GM19193 (cell line): ENCODE data around the gene ANAPC5.

ENCODE experiments used
- POLR2A ChIP-seq: IDR thresholded peaks from 4 replicates; pipeline ENCODE4 v1.6.1; 2011; ENCODE audit not compliant: insufficient read depth, insufficient read length; ENCODE audit errors: extremely low read depth

ANAPC5 gene

DNA sequence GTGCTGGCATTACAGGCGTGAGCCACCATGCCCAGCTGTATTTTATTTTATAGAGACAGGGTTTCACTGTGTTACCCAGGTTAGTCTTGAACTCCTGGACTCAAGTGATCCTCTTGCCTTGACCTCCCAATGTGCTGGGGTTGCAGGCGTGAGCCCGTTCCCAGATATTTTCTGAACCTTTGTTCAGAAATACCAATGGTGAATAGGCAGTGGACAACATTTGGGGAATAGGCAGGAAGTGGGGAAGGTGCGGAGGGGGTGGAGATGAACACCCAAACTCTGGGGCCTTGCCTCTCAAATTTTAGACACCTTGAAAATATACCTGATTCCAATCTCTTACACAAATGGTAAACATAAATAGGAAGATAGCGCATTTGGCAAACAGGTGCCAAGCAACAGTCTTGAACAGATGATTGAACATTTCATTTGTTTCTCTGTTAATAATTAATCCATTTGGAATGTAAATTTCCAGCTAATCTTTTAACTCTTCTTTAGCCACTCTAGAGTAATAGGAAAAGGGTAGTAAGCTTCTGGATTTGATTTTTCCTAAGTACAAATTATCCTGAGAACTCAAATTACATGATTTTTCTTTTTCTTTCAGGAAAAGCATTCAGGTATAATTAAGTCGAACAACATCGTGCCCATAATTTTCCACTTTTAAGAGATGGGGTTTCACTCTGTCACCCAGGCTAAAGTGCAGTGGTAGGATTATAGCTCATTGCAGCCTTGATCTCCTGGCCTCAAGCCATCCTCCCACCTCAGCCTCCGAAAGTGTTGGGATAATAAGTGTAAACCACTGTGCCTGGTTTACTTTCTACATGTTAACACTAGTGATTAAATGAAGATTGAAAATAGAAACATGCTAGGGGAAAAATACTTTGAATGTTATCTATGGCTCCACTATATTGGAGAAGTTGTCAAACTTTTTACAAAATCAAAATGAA, 24.8 kb upstream of the ANAPC5 start:
- TF ChIP-seq POLR2A = no peak

DNA sequence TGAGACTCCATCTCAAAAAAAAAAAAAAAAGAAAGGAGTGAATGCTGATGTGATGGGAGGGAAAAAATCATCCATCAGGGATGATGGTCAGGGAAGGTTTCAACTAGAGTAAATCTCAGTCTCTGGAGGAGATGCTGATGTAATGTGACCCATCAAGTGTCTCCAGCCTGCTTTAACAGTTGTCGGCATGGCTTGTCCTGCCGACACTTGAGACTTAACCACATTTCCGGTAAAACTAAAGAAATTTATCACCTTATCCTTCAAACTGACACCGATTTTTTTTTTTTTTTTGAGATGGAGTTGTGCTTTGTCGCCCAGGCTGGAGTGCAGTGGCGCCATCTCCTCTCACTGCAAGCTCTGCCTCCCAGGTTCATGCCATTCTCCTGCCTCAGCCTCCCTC, 21.5 kb upstream of the ANAPC5 start:
- no peak for TF ChIP-seq POLR2A

DNA sequence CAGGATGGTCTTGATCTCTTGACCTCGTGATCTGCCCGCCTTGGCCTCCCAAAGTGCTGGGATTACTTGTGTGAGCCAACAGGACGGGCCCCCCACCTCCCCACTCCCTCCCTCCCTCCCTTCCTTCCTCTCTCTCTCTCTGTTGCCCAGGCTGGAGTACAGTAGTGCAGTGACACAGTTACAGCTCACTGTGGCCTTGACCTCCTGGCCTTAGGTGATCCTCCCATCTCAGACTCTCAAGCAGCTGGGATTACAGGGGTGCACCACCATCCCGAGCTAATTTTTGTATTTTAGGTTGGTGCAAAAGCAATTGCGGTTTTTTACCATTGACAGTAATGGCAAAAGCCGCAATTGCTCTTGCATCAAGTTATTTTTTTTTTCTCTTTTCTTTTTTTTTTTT, 19.2 kb upstream of the ANAPC5 start:
- no peak for TF ChIP-seq POLR2A

DNA sequence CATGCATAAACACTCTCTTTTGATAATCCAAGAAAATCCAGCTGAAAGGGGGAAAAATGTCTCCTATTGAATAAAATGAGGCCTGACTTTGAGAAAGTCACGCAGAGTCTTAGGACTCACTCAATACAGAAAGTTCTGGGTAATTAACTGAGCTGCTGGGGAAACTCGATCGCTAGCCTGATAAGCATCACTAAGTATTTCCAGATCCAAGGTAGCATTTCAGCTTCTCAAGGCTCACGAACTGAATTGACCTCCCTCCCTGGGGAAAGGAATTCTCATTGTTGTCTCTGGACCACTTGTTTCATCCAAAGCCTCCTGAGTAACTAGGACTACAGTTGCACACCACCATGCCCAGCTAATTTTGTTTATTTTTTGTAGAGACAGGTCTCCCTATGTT, 13.8 kb upstream of the ANAPC5 start:
- TF ChIP-seq POLR2A = no peak

DNA sequence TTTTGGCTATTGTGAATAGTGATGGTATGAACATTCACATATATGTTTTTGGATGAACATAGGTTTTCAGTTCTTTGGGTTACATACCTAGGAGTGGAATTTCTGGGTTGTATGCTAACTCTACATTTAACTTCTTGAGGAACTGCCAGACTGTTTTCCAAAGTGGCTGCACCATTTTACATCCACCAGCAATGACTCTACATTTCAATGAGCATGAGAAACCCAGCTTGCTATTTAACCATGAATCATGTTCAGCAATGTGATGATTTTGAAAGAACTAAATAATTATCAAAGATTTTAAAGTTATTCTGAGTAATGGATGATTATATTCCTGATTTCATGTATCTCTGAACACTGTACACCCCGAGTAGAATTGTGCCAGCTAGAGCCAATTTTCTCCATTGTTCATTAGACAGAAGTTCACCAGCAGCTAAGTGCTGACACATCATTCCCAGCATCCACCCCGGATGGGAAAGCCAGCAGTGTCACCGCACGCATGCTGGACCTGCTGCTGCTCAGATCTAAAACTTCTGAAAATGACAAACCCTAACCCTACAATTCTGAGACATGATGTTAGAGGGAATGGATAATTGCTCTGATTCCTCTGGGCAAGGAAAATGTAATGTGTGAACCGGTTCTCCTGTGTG, 13.3 kb upstream of the ANAPC5 start:
- no peak for TF ChIP-seq POLR2A

DNA sequence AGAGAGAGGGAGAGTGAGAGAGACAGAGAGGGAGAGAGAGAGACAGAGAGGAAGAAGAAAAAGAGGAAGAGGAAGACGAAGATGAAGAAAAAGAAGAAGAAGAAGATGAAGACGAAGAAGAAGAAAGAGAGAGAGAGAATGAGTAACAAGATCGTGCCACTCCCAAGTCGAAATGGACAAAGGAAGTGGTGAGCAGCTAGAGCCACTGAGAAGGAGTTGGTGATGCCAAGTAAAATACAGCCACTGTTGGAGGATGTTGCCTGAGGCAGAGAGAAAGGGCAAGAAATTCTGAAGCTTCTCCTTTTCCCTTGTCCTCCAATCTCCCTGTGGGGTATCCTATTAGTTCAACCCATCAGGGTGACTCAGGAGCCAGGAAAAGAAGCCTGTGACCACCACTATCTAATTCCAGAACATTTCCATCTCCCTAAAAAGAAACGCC, 12.5 kb upstream of the ANAPC5 start:
- no peak for TF ChIP-seq POLR2A

DNA sequence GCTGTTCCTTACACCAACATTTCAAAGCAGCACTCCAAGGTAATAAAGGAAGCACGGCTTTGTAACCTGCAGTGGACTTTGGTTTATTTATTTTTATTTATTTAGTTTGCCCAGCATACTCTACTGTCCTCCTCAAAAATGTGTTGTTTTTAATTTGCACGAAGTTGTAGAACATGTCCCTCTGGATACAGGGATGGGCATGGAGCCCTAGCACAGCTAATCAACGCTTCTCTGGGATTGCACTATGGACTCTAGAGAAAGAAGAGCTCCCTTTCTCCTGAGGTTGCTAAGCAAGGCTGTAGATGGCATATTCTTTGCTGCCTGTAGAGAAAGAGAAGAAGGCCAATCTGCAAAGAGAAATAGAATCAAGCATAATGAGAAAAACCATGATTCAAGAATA, 5.9 kb upstream of the ANAPC5 start:
- TF ChIP-seq POLR2A = no peak

DNA sequence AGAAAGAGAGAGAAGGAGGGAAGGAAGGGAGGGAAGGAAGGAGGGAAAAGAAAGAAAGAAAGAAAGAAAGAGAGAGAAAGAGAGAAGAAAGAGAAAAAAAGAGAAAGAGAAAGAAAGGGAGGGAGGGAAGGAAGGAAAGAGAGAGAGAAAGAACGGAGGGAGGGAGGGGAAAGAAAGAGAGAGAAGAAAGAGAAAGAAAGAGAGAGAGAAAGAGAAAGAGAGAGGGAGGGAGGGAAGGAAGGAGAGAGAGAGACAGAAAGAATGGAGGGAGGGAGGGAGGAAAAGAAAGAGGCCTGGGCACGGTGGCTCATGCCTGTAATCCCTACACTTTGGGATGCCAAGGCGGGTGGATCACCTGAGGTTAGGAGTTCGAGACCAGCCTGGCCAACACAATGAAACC, 5.1 kb upstream of the ANAPC5 start:
- TF ChIP-seq POLR2A = no peak

DNA sequence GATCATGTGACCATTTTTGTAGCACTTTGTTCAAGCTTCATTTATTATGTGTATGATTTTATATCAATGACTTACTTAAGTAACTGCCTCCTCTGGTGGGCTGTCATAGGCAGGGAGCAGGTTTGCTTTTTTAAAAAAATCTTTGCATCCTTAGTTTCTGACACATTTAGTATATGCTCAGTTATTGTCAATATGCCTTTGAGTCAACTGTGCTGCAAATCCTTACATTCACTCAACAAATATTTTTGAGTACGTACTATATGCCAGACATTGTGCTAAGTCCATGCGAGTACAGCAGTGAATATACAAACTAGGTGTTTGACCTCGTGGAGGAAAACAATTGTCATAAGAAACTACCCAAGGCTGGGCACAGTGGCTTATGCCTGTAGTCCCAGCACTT, 4.4 kb upstream of the ANAPC5 start:
- TF ChIP-seq POLR2A = no peak

DNA sequence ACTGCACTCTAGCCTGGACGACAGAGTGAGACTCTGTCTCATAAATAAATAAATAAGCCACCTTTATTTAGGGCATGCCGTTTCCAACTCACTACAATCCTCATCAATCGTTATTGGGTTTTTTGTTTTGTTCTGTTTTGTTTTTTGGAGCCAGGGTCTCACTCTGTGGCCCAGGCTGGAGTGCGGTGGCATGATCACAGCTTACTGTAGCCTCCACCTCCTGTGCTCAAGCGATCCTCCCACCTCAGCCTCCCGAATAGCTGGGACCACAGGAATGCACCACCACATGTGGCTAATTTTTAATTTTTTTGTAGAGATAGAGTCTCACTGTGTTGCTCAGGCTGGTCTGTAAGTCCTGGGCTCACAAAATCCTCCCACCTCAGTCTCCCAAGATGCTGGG, 3.6 kb upstream of the ANAPC5 start:
- TF ChIP-seq POLR2A = no peak

DNA sequence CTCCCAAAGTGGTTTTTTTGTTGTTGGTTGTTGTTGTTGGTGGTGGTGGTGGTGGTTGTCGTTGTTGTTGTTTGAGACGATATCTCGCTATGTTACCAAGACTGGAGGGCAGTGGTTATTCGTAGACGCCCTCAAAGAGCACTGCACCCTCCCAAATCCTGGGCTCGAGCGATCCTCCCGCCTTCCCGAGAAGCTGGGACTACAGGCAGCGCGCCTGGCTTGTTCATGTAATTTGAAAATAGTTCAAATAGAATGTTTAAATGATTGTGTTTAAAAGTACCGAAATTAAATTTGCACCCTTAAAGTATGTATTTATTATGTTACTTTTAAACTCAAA, 439 bp upstream of the ANAPC5 start:
- TF ChIP-seq POLR2A = no peak

DNA sequence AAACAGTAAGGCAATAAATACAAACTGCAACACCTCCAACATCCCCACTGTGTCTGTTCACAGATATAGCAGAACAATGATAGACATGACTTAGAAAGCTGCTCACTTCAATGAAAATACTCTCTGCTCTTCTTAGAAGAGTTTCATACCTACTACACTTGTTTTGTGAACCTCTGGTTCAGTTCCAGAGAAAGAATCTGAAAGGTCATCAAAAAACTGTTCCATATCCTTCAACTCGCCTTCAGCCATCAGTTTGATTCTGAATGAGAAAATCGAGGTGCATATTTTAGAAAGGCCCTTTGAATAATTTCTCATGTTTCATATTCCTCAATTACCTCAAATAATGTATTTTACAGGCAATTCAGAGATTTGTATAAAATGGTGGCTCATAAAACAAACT, 5.5 kb downstream of the ANAPC5 start:
- TF ChIP-seq POLR2A = no peak

DNA sequence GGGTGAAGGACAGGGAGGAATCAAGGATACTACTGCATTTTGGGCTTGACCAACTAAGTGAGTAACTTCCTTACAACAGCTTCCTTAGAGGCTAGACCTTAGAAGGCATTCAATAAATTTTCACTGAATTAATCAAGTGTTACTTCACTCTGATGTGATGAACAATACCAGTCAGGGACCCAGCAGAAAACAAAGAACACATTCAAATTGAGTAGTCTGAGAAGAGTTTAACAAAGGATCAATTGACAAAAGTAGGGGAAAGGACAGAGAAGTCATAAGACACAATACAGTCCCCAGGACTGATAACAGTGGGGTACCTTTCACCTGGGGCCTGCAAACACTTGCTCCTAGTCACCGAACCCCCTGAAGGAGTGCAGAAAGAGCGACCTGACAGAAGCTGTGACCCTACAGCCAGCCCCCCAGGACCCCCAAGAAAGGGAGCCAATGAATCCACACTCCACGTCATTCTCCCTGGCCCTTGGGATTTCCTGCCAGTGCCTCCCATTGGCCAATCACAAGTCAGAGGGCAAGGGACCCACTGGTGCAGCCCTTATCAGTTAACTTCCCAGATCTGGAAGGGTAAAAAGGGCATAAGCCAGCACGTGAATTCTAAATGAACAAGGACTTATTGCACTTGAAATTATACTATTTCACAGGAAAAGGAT, 6.9 kb downstream of the ANAPC5 start:
- TF ChIP-seq POLR2A = no peak

DNA sequence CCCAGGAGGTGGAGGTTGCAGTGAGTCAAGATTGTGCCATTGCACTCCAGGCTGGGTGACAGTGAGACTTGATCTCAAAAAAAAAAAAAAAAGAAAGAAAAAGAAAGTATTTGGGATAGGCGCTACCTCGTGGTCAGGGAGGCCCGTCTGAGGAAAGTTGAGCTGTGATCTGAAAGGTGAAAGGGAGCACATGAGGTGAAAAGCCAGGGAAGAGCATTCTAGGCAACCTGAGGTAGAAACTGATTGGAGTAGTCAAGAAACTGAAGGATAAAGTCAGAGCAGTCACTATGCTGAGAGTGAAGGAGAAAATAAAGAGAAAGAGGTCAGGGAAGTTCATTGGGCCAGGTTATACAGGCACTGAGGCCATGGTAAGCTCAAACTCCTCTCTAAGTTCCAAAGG, 7.7 kb downstream of the ANAPC5 start:
- TF ChIP-seq POLR2A = no peak

DNA sequence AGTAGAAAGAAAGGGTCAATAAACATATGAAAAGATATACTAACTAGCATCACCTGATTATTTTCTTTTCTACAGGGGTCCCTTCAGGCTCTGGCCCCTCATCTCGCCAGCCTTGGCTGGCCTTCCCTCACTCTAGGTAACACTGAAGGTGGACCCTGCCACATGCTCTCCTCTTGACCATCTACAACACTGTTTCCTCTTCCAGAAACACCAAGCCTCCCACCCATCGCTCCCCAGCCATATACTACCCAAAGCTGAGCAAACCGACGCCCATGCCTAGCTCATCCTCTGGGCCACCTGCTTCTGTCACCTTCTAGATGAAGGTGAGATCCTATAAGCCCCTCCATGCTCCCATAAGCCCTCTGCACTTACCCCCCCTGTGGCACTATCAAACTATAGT, 14.8 kb downstream of the ANAPC5 start:
- TF ChIP-seq POLR2A = no peak
